Measurements from ENCODE around the gene SLC25A29.

- no peak for TF ChIP-seq CTCF (IDR thresholded peaks at IDR 0.05)
- TF ChIP-seq BHLHE40 (IDR thresholded peaks at IDR 0.05; ENCODE audit: low read depth, low read length), result no peak
- no peak for TF ChIP-seq PBX3 (IDR thresholded peaks at IDR 0.05)
- no peak for TF ChIP-seq EP300 (IDR thresholded peaks at IDR 0.05)
- TF ChIP-seq JUN (IDR thresholded peaks at IDR 0.05), result no peak
Observed at GRCh38 chr14:100281286-100282082, 24.8 kb downstream of the SLC25A29 start.

All from A549 (cell line).